GM10847 (cell line): ENCODE results near the gene MVB12B.

ENCODE experiments used
- POLR2A ChIP-seq: IDR thresholded peaks from 2 replicates; pipeline ENCODE4 v1.6.1; 2011; ENCODE audit not compliant: insufficient read length; ENCODE audit errors: extremely low read depth

Gene MVB12B

GRCh38 chr9:126440940-126441339 lies 114.3 kb downstream of the MVB12B start:
- no peak for TF ChIP-seq POLR2A

DNA sequence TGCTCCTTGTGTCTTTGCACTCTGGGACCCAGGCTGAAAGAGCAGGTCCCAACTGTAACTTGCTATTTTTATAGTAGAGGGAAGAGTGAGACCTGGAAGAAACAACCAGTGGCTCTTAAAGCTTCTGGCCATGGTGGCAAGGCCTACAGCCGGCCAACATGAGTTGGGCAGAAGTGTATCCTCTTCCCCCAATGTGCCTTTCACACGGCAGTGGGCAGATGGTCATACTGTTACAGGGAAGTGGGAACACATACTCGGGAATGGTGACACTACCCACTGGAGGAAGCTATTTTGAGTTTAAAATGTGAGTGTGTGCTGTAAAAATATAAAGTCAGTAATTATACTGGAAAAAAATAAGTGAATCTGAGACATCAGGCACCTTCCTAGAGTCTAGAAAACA lies 116.0 kb downstream of the MVB12B start:
- TF ChIP-seq POLR2A: no peak

DNA sequence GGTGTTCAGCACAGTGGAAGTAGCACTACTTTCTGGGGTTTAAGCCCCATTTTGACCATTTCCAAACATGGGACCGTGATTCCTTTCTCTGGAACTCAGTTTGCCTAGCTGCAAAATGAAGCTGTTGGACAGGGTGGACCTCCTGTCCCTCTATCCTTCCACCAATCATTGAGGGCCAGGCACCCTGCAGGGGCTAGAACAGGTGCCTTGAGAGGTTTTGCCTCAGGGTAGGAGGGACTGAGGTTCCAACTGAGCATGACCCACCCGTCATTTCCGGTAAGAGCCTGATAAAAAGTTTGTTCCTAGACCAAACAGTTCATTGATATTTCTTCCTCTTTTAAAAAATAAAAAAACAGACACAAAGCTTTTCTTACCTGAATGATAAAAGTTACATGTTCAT lies 116.5 kb downstream of the MVB12B start:
- no peak for TF ChIP-seq POLR2A

DNA sequence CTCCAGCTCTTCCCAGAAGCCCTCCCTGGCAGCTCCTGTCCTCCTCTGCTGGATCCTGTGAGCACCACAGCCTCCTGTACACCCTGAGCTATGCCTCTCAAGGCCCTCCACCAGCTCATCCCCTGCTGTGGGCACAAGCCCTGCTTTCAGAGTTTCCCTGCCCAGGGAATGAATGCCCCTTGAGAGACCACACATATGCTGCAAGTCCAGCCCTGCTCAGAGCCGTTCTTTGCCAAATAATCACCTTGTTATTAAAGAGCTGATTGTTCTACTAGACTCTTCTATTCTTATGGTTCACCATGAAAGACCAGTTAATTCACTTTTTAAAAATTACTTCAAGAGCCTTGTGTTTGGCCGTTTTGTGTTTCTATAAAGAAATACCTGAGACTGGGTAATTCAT lies 121.5 kb downstream of the MVB12B start:
- TF ChIP-seq POLR2A: no peak

DNA sequence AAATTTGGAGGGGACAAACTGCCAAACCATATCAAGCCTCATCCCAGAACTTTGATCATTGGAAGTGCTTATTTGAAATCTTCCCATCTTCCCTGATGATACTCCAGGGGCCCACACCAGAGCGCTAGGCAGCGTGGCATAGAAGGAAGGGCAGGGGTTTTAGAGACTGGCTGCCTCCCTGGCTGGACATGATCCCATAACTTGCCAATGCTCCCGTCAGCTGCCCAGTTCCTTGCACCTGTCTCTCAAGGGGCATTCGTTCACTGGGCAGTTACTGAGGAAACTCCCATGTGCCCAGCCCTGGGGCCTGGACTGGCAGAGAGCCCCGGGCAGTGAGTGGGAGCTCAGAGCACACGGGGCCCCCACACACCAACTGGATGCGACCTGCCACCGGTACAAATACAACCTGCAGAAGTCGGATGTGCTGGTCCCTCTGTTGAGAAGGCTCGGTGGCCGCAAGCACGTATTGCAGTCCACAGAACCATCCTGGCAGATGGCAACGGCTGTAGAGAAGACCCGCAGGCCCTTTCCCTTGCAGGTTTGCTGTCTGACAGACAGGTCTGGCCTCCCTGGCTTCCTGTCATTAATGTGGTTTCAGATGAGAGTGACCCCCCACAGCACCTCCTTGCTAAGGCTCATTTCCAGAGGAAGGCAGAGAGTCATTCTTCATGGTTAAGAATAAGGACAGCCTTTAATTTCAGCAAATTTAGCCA lies 122.4 kb downstream of the MVB12B start:
- no peak for TF ChIP-seq POLR2A

GRCh38 chr9:126449725-126450667 lies 123.4 kb downstream of the MVB12B start:
- TF ChIP-seq POLR2A: no peak

GRCh38 chr9:126450668-126451205 lies 124.1 kb downstream of the MVB12B start:
- TF ChIP-seq POLR2A: no peak

DNA sequence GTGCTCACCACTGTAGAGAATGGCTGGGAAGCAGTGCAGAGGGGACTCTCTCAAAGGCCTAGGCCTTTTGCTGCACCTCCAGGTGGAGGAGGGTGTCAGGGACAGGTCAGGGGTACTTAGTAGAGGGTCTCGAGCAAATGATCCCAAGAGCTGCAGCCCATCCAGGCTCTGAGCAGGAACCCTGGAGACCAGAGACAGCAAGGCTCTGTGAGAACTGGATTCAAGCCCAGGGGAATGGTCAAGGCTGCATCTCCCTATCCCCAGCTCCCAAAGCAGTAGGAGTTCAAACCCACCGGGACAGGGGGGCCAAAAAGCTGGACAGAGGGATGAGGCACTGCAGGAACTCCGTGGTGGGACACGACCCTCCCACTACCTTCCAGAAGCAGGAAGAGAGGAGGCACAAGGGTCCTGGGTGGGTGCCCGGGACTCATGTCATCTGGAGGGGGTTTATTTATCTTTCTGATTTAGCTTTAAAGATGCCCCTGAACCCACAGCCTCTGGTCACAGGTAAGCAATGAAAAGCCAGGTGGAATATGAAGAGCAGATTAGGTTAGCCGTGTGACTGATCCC lies 124.8 kb downstream of the MVB12B start:
- TF ChIP-seq POLR2A: no peak

GRCh38 chr9:126452106-126452505 lies 125.5 kb downstream of the MVB12B start:
- TF ChIP-seq POLR2A: no peak

DNA sequence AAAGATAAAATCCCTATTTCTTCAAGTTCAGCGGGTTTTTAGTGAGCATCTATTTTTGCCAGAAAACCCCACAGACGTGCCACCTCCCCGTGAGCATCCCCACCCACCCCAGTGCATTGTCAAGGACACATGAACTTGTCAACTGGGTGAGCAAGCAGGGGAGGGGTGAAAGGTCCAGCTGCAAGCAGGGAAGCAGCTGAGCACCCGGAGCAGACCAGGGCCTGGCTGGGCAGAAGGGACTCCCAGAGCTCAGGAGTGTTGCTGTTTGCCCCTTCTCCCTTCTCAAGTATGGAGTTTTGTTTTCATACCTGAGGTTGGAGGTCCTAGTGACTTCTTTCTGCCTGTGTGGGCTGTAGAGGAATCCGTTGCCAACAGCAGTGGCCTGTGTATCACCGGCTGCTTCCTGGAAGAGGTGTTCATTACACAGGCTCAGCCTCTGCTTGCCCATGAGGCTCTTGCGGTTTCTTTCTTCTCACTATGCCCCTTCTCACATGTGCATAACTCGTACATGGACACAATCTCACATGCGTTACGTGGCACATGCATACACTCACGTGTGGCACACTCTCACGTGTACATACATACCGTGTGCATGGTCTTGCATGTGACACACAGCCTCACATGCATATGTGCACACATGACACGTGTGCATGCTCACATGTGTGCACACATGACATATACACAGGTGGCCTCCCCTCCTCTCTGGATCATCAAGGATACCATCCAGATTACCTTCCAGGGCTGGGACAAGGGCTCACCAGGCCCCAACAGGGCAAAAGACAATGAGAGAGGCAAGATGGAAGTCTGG lies 126.7 kb downstream of the MVB12B start:
- TF ChIP-seq POLR2A: no peak

DNA sequence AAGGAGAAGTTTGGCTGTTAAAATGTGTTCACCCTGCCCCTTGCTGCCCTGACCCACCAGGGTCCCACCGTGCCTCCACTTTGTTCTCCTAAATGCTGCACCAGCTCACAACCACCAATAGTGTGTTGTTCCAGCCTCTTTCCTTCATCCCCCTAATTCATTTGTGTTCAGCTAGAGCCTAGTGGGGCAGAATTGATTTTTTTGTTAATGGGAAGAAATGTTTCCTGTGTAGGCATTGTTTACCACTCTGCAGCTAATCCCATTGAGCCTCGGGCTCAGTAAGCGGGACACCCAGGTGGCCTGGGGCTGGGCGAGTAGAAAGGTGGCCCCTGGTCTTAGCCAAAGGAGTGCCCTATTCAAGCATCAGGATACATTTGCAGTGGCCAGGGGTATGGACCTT lies 127.6 kb downstream of the MVB12B start:
- no peak for TF ChIP-seq POLR2A

- TF ChIP-seq POLR2A: no peak
Measured at GRCh38 chr9:126454795-126455194, 128.2 kb downstream of the MVB12B start.

DNA sequence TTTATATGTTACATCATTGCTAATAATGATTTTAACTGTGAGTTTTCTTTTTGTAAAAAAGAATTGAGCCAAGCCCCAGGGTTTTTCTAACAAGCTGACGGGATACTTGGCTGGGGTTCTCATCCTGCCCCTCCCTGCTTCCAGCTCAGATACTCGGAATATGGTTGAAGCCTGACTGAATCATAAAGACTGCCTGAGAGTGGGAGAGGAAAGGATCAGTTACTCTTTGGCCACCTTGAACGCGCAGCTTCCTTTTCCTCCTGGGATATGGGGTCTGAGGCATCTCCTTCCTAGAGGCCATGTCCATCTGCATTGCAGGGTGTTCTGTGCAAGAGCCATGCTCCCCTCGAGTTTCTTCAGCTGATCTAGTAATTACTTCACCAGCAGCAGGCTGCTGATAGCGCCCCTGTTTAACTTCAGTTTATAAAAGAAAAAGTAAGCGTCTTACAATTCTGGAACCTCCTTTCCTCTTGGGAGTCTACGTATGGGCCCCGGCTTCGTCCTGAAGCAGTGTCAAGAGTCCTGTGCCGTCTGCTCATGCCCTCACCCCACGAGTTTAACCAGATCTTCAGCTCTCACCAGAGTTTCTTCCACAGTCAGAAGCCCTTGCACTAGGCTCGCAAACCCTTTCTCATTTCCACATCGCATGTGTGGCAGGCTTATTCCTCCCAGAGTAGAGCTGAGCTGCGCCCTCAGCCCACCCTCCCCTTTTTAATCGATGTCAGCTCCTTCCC lies 130.0 kb downstream of the MVB12B start:
- no peak for TF ChIP-seq POLR2A

GRCh38 chr9:126457175-126457547 lies 130.5 kb downstream of the MVB12B start:
- TF ChIP-seq POLR2A: no peak
